K562 (cell line): ENCODE data around the gene AKAP13. TPM values are rescaled to one million over a fixed set of nuclear protein-coding genes. Genes with fewer than 3 reads are reported as not detected.

Source experiments
- ATAC-seq: fragments of 200-7000 bp; cut with Tn5 transposase; 3 replicates; pipeline ENCODE4 v1.9.1; 2020; ENCODE audit warnings: moderate library complexity
- BruUV-seq: library from RNA; stranded (reverse); fragments of 400-500 nt; replicated peaks from 2 replicates; lab custom pipeline; 2021; lab: Mats Ljungman, UMichigan
- CTCF ChIA-PET: fragments of 300-600 bp; formaldehyde crosslinking; extraction: SDS; loops from one replicate; lab custom pipeline; 2021; ENCODE audit warnings: low intra/inter-chr PET ratio; lab: Yijun Ruan, JAX
- POLR2A ChIA-PET: fragments of 300-600, 350-650 bp; sonication (Branson Sonifier 250); formaldehyde crosslinking; extraction: SDS; loops from one replicate; lab custom pipeline; 2021; ENCODE audit warnings: antibody characterized with exemption, inconsistent platforms; lab: Yijun Ruan, JAX
- DNase-seq, 4 experiments: peaks; one replicate each; pipeline versions ENCODE4 v3.0.0 to v3.0.0-alpha.2; 2011 to 2018; ENCODE audit warnings: low spot score in 3 of 4, mixed read lengths in 3 of 4; ENCODE audit errors: extremely low read depth in 1 of 4
- FAIRE-seq: peaks from 2 replicates; lab custom pipeline; 2011; peaks lifted over from hg19 to GRCh38; lab: Jason Lieb, UNC
- H2AFZ ChIP-seq: 2 replicates; pipeline ENCODE4 v1.6.0; 2011; ENCODE audit warnings: low read depth, low read length, control low read depth, inconsistent platforms
- H3K27ac ChIP-seq: fragments of 200-600 bp; 3 replicates; pipeline ENCODE4 v1.8.0; 2011; ENCODE audit warnings: low read depth, mild to moderate bottlenecking, control low read depth, inconsistent platforms, low read length, moderate library complexity, mixed read lengths; ENCODE audit errors: extremely low read depth
- H3K27me3 ChIP-seq, 2 experiments: fragments of 300-600 bp in 1 of 2; 2 replicates in 1 of 2; 3 replicates in 1 of 2; pipeline versions ENCODE4 v1.6.0 to v1.8.0; 2011; ENCODE audit warnings: inconsistent platforms in 2 of 2, low read length in 2 of 2, mild to moderate bottlenecking in 1 of 2, mixed read lengths in 1 of 2, moderate library complexity in 1 of 2; ENCODE audit not compliant: control insufficient read depth in 2 of 2, insufficient read depth in 2 of 2
- H3K36me3 ChIP-seq: fragments of 300-600 bp; 3 replicates; pipeline ENCODE4 v1.8.0; 2011; ENCODE audit warnings: mild to moderate bottlenecking, low read length, inconsistent platforms; ENCODE audit not compliant: control insufficient read depth, insufficient read depth
- H3K4me1 ChIP-seq, 2 experiments: fragments of 200-600 bp in 1 of 2; replicated peaks in 1 of 2; 2 replicates in 1 of 2; 3 replicates in 1 of 2; pipeline versions ENCODE4 v1.5.1 to v1.8.0; 2011; ENCODE audit warnings: inconsistent platforms in 2 of 2, low read length in 2 of 2, mild to moderate bottlenecking in 1 of 2, mixed read lengths in 1 of 2, moderate library complexity in 1 of 2; ENCODE audit not compliant: control insufficient read depth in 2 of 2, insufficient read depth in 2 of 2
- H3K4me2 ChIP-seq: 2 replicates; pipeline ENCODE4 v1.6.1; 2011; ENCODE audit warnings: low read length, control low read depth, inconsistent platforms, mixed read lengths; ENCODE audit not compliant: insufficient read depth
- H3K4me3 ChIP-seq: fragments of 200-600 bp; sonication (generic), shearing (Covaris generic); 2 replicates; pipeline ENCODE4 v1.5.1; 2016; ENCODE audit warnings: control low read depth, inconsistent platforms
- H3K79me2 ChIP-seq: fragments of 200-600 bp; 3 replicates; pipeline ENCODE4 v1.8.0; 2011; ENCODE audit warnings: low read length, inconsistent platforms; ENCODE audit not compliant: control insufficient read depth, insufficient read depth
- H3K9ac ChIP-seq, 2 experiments: 2 replicates each; pipeline versions ENCODE4 v1.6.0 to v1.6.1; 2011; ENCODE audit warnings: low read depth in 2 of 2, low read length in 2 of 2, control low read depth in 1 of 2, inconsistent platforms in 1 of 2, mild to moderate bottlenecking in 1 of 2, mixed read lengths in 1 of 2; ENCODE audit not compliant: insufficient read depth in 1 of 2
- H3K9me1 ChIP-seq: one replicate; pipeline ENCODE4 v1.6.0; 2011; ENCODE audit warnings: inconsistent platforms, mild to moderate bottlenecking, low read length, moderate library complexity; ENCODE audit not compliant: control insufficient read depth, insufficient read depth
- H3K9me3 ChIP-seq: replicated peaks from 2 replicates; pipeline ENCODE4 v1.5.1; 2011; ENCODE audit warnings: low read depth, low read length, inconsistent platforms; ENCODE audit not compliant: control insufficient read depth, insufficient read depth
- H4K20me1 ChIP-seq: replicated peaks from 2 replicates; pipeline ENCODE4 v1.6.1; 2011; ENCODE audit warnings: low read length, inconsistent platforms, mixed read lengths; ENCODE audit not compliant: control insufficient read depth, insufficient read depth
- ELF2 ChIP-seq: fragments of 250-450 bp; sonication (Bioruptor Pico); IDR thresholded peaks from 2 replicates; pipeline ENCODE4 v1.5.0; 2021; ENCODE audit warnings: mild to moderate bottlenecking
- ERF ChIP-seq: fragments of 450-650 bp; formaldehyde crosslinking; IDR thresholded peaks from 2 replicates; pipeline ENCODE4 v1.4.0; 2020; ENCODE audit warnings: mild to moderate bottlenecking, mixed read lengths
- NCOA4 ChIP-seq: fragments of 450-650 bp; IDR thresholded peaks from 2 replicates; pipeline ENCODE4 v1.6.1; 2018; ENCODE audit warnings: mild to moderate bottlenecking; ENCODE audit not compliant: partially characterized antibody
- RCOR1 ChIP-seq, 2 experiments: IDR thresholded peaks; 2 replicates each; pipeline ENCODE4 v1.6.1; 2012; ENCODE audit warnings: low read depth in 2 of 2, low read length in 2 of 2, borderline replicate concordance in 1 of 2, improper control_type of control experiment in 1 of 2
- SNIP1 ChIP-seq: fragments of 450-650 bp; IDR thresholded peaks from 2 replicates; pipeline ENCODE4 v1.7.1; 2017; ENCODE audit warnings: low read depth, mild to moderate bottlenecking
- SRSF1 ChIP-seq: fragments of 200-400 bp; formaldehyde crosslinking; IDR thresholded peaks from 2 replicates; pipeline ENCODE4 v1.6.1; 2017; ENCODE audit warnings: mild to moderate bottlenecking, low read depth, low read length, moderate library complexity
- YY1 ChIP-seq, 3 experiments: IDR thresholded peaks; 2 replicates each; pipeline ENCODE4 v1.6.1; 2011; ENCODE audit warnings: low read length in 2 of 3, mild to moderate bottlenecking in 2 of 3, moderate library complexity in 2 of 3, borderline replicate concordance in 1 of 3, control low read depth in 1 of 3, low read depth in 1 of 3; ENCODE audit not compliant: insufficient read depth in 3 of 3, insufficient replicate concordance in 2 of 3, control insufficient read depth in 1 of 3, insufficient read length in 1 of 3; ENCODE audit errors: extremely low read depth in 1 of 3
- ZNF146 ChIP-seq: IDR thresholded peaks from one replicate; pipeline ENCODE4 v1.6.1; 2018; ENCODE audit warnings: missing compliant biosample characterization; ENCODE audit not compliant: unreplicated experiment
- ZNF324 ChIP-seq: fragments of 250-450 bp; sonication (Bioruptor Pico); IDR thresholded peaks from 2 replicates; pipeline ENCODE4 v1.4.0; 2020; ENCODE audit warnings: mild to moderate bottlenecking
- ZNF696 ChIP-seq: fragments of 250-450 bp; sonication (Bioruptor Pico); conservative IDR thresholded peaks from 2 replicates; pipeline ENCODE4 v1.4.0; 2020; ENCODE audit warnings: mild to moderate bottlenecking, moderate library complexity
- WGBS: fragments of 100-300 bp; shearing (Covaris generic); methylation state at CpG from one replicate; pipeline ENCODE4 v1.1.6; 2016; ENCODE audit warnings: low coverage, mixed read lengths; ENCODE audit not compliant: insufficient coverage; ENCODE audit errors: missing lambda C conversion rate; 5-methylcytosine and 5-hydroxymethylcytosine counted together
- in situ Hi-C: fragments of 300-500 bp; cut with MboI; formaldehyde crosslinking; loops from 4 replicates; pipeline ENCODE4 v1.15.0; 2018; ENCODE audit warnings: inconsistent platforms, mixed read lengths
- intact Hi-C: fragments of 100-400 bp; cut with micrococcal nuclease; formaldehyde crosslinking; loops from 2 replicates; pipeline ENCODE4 v1.14.2; 2022
- polyA plus RNA-seq, 8 experiments: library from polyadenylated mRNA; depleted of rRNA in 4 of 8; stranded (reverse) in 5 of 8; unstranded in 3 of 8; fragments of >200 nt; fragmentation: Nextera tagmentation in 2 of 8; fragmentation: Illumina TruSeq in 1 of 8; extraction: Ambion mirVana in 2 of 8; extraction: Trizol in 1 of 8; gene quantifications; 2 replicates each; pipeline versions ENCODE4 v1.2.1 to v1.2.3, GENCODE V29; 2011 to 2014; ENCODE audit warnings: inconsistent platforms in 1 of 8, missing spikeins in 1 of 8
- total RNA-seq, 7 experiments: library from RNA; depleted of rRNA in 6 of 7; stranded (reverse); fragments of >200 nt in 6 of 7; fragmentation: Illumina TruSeq in 2 of 7; extraction: Trizol in 2 of 7; gene quantifications; 2 replicates each; pipeline versions ENCODE4 v1.2.1 to v1.2.3, GENCODE V29; 2011 to 2021; ENCODE audit warnings: low replicate concordance in 1 of 7
- TF ChIP-seq, protein P1 (sequence below): fragments of 250-450 bp; sonication (Bioruptor Pico); IDR thresholded peaks from 2 replicates; pipeline ENCODE4 v1.4.0; 2020; ENCODE audit warnings: mild to moderate bottlenecking, moderate library complexity

The AKAP13 gene
- total and polyA plus RNA-seq, 9 of the 15 experiments (the other 6 are each of a cell fraction or from before 2014, with no cell fraction given): 0.03 to 1.7 (median 0.42) TPM

DNA sequence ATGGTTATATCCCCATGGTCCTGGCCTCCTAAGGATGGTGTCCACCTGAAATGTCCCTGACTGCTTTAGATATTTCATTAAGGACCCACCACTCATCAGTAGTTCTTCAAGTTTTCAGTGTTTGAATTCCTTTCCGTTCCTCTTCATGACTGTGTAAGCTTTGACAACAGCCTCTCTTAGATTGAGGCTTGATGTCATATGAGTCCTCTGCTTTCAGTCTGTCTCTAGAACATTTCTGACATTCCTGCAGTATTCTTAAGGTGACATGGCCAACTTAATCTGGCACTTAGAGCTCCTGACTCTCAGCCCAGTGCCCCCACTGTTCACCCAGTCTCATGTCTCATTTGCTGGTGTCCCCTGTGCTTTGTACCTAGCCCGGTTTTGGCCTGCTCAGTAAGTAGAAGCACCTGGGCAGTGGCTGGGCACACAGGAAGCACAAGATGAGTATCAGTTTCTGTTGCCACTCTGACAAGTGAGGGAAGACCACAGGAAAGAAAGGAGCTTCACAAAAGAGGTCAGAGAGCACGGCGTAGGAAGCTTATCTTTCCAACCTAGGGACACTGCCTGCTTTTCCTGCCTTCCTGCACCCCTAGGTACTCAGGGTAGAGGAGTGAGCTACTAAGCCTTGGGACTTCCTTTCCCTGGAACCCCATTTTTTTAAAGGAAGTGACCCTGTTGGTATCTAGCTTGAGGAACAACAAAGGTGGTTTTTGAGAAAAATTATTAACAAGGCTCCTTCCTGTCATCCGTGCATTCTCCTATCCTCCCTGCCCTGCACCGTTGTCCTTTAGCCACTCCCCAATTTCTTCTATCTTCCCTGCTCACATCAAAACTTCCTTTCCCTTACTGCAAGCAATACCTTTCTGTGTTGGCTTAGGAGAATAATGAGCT lies 311.2 kb downstream of the AKAP13 start (continued):
- TF ChIP-seq NCOA4 (no peak), SRSF1 (no peak)

DNA sequence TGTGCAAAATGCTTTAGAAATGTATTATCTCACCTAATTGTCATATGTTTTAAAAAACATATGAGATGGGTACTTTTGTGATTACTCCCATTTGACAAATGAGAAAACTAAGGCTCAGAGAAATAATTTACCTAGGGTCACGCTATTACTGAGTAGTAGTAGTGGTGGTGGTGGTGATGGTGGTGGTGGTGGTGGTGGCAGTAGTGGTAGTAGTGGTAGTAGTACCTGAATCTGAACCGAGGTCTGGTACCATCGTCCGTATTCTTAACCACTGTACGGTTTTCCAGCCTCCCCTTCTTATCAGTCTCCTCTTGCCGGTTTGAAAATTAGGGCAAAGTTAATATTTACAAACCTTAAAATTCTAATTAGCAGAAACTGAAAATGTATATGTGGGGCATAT lies 311.9 kb downstream of the AKAP13 start:
- WGBS: 0% methylated on average over 5 of the region's 6 CpGs
- ATAC-seq (no peak), FAIRE-seq (no peak), DNase-seq (no peak)
- Histone ChIP-seq H3K9me3 (no peaks in the 10 kb centered on the region), H3K9ac (no peak overlapping the region), H3K79me2 (no peaks in the 10 kb centered on the region), H3K36me3 (no peaks in the 10 kb centered on the region), H3K27ac (no peak overlapping the region), H2AFZ (no peak overlapping the region), H3K4me1 (no peaks in the 10 kb centered on the region), H3K4me3 (no peak overlapping the region), H3K27me3 (no peaks in the 10 kb centered on the region), H3K9me1 (no peaks in the 10 kb centered on the region), H3K4me2 (no peak overlapping the region), H4K20me1 (no peaks in the 10 kb centered on the region)
- in situ Hi-C loops (no loop called here), intact Hi-C loops (no loop called here)
- TF ChIP-seq SNIP1: no peak
- no peak for TF ChIP-seq ZNF146
- no peak for TF ChIP-seq ZNF696 (CRISPR knock-in tag)
- no peak for TF ChIP-seq ELF2
- TF ChIP-seq, protein P1, sequence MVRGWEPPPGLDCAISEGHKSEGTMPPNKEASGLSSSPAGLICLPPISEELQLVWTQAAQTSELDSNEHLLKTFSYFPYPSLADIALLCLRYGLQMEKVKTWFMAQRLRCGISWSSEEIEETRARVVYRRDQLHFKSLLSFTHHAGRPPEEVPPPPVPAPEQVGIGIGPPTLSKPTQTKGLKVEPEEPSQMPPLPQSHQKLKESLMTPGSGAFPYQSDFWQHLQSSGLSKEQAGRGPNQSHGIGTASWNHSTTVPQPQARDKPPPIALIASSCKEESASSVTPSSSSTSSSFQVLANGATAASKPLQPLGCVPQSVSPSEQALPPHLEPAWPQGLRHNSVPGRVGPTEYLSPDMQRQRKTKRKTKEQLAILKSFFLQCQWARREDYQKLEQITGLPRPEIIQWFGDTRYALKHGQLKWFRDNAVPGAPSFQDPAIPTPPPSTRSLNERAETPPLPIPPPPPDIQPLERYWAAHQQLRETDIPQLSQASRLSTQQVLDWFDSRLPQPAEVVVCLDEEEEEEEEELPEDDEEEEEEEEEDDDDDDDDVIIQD (CRISPR knock-in tag): no peak
- TF ChIP-seq ERF (CRISPR knock-in tag): no peak
- no peak for TF ChIP-seq RCOR1 (IDR thresholded peaks at IDR 0.05; ENCODE audit: borderline replicate concordance in 1 of 2, low read depth in 2 of 2, low read length in 2 of 2)
- TF ChIP-seq ZNF324: no peak
- TF ChIP-seq YY1 (IDR thresholded peaks at IDR 0.05; ENCODE audit: borderline replicate concordance in 1 of 3, control insufficient read depth in 1 of 3, extremely low read depth in 1 of 3, insufficient read depth in 3 of 3, insufficient read length in 1 of 3, insufficient replicate concordance in 2 of 3, low read depth in 1 of 3, low read length in 2 of 3): no peak
- no TSS peak for BruUV-seq
- POLR2A ChIA-PET: interaction anchor here (0.8 kb wide), 1 partner anchor 17 kb away, joined by 3 read pairs; no protein-coding TSS in a partner anchor
- CTCF ChIA-PET: no interaction called here
